Transverse colon (tissue), 4 donors: ENCODE results near the gene EIF1AX.

ENCODE experiments used
- EP300 ChIP-seq: sonication (generic); formaldehyde crosslinking; IDR thresholded peaks from one replicate; pipeline ENCODE4 v1.6.1; 2017; ENCODE audit warnings: antibody characterized with exemption, low read depth
- POLR2AphosphoS5 ChIP-seq, 3 donors: sonication (generic); formaldehyde crosslinking; IDR thresholded peaks; one replicate each; pipeline ENCODE4 v1.6.1; 2016; ENCODE audit warnings: antibody characterized with exemption in 3 of 3
- TF ChIP-seq, protein P1 (sequence below), 5 experiments: fragments of 200-600 bp in 3 of 5; fragments of 450-650 bp in 2 of 5; sonication (generic) in 3 of 5; IDR thresholded peaks; 1 replicate in 2 of 5; 2 replicates in 3 of 5; pipeline ENCODE4 v1.5.1; 2016 to 2017; ENCODE audit warnings: antibody characterized with exemption in 5 of 5, inconsistent platforms in 3 of 5, mild to moderate bottlenecking in 2 of 5, moderate library complexity in 1 of 5

DNA sequence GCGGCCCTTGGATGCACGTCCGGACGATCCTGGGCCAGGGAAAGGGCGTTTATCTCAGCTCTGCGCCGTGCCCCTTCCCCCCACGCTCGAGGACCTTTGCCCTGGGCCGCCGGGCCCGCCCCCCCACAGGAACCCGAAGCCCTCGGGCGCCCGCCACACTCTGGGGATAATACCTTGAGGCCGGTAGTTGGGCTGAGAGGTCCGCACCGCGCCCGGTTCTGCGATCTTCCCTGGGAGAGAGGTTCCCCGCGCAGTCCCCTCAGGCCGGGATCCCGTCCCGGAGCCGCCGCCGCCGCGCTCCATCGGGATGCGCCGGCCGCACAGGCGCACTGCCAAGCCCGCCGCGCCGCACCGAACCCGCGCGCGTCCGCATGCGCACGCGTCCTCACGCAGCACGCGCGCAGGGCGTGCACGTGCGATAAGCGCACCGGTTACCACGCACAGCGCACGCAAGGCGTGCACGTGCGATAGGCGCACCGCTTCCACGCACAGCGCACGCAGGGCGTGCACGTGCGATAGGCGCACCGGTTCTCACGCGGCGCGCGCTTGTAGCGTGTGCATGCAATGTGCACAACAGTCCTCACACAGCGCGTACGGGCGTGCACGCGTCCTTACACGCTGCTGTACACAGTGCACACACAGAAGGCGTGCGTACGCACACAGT, 24.9 kb downstream of the EIF1AX start, which contains the start of gene MAP7D2:
- TF ChIP-seq EP300, result no peak
- TF ChIP-seq POLR2AphosphoS5 (IDR thresholded peaks at IDR 0.05), result no peak
- TF ChIP-seq, protein P1, sequence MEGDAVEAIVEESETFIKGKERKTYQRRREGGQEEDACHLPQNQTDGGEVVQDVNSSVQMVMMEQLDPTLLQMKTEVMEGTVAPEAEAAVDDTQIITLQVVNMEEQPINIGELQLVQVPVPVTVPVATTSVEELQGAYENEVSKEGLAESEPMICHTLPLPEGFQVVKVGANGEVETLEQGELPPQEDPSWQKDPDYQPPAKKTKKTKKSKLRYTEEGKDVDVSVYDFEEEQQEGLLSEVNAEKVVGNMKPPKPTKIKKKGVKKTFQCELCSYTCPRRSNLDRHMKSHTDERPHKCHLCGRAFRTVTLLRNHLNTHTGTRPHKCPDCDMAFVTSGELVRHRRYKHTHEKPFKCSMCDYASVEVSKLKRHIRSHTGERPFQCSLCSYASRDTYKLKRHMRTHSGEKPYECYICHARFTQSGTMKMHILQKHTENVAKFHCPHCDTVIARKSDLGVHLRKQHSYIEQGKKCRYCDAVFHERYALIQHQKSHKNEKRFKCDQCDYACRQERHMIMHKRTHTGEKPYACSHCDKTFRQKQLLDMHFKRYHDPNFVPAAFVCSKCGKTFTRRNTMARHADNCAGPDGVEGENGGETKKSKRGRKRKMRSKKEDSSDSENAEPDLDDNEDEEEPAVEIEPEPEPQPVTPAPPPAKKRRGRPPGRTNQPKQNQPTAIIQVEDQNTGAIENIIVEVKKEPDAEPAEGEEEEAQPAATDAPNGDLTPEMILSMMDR (IDR thresholded peaks at IDR 0.05), result no peak
